ENCODE data around the gene OR1S2.

OR1S2 gene

GRCh38 chr11:58199271-58199670 lies 4.7 kb downstream of the OR1S2 start:
- H3K36me3 ChIP-seq, result no peaks in the 10 kb centered on the region
- H3K4me3 ChIP-seq (ENCODE audit: low read depth in 1 of 2, low read length in 1 of 2), result no peak overlapping the region
- H3K27me3 ChIP-seq, result no peaks in the 10 kb centered on the region
- H3K4me1 ChIP-seq (ENCODE audit: control insufficient read depth in 1 of 2, insufficient read depth in 1 of 2, low read depth in 1 of 2, low read length in 1 of 2), result no peaks in the 10 kb centered on the region
- TF ChIP-seq, protein P1, sequence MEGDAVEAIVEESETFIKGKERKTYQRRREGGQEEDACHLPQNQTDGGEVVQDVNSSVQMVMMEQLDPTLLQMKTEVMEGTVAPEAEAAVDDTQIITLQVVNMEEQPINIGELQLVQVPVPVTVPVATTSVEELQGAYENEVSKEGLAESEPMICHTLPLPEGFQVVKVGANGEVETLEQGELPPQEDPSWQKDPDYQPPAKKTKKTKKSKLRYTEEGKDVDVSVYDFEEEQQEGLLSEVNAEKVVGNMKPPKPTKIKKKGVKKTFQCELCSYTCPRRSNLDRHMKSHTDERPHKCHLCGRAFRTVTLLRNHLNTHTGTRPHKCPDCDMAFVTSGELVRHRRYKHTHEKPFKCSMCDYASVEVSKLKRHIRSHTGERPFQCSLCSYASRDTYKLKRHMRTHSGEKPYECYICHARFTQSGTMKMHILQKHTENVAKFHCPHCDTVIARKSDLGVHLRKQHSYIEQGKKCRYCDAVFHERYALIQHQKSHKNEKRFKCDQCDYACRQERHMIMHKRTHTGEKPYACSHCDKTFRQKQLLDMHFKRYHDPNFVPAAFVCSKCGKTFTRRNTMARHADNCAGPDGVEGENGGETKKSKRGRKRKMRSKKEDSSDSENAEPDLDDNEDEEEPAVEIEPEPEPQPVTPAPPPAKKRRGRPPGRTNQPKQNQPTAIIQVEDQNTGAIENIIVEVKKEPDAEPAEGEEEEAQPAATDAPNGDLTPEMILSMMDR (IDR thresholded peaks at IDR 0.05), result no peak
- H3K9me3 ChIP-seq, result no peaks in the 10 kb centered on the region
- no peak overlapping the region for H3K27ac ChIP-seq

DNA sequence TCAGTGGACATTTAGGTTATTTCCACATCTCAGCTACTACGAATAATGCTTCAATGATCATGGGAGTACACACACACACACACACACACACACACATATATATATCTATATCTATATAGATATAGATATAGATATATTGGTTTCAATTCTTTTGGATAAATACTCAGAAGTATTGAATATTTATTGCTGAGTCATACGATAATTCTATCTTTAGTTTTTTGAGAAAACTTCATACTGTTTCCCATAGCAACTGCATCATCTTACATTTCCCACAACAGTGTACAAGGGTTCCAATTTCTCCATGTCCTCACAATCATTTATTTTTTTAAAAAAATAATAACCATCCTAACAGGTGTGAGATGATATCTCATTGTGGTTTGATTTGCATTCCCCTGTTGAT lies 8.0 kb downstream of the OR1S2 start:
- TF ChIP-seq, protein P1 (IDR thresholded peaks at IDR 0.05), result no peak
- H3K9me3 ChIP-seq, result no peaks in the 10 kb centered on the region
- H3K4me1 ChIP-seq (ENCODE audit: control insufficient read depth in 1 of 2, insufficient read depth in 1 of 2, low read depth in 1 of 2, low read length in 1 of 2), result no peaks in the 10 kb centered on the region
- no peak overlapping the region for H3K4me3 ChIP-seq (ENCODE audit: low read depth in 1 of 2, low read length in 1 of 2)
- no peaks in the 10 kb centered on the region for H3K27me3 ChIP-seq
- no peak overlapping the region for H3K27ac ChIP-seq
- H3K36me3 ChIP-seq, result no peaks in the 10 kb centered on the region

GRCh38 chr11:58193391-58193790 lies 10.6 kb downstream of the OR1S2 start:
- no peaks in the 10 kb centered on the region for H3K36me3 ChIP-seq
- TF ChIP-seq, protein P1 (IDR thresholded peaks at IDR 0.05), result no peak
- H3K27ac ChIP-seq, result no peak overlapping the region
- no peaks in the 10 kb centered on the region for H3K4me1 ChIP-seq (ENCODE audit: control insufficient read depth in 1 of 2, insufficient read depth in 1 of 2, low read depth in 1 of 2, low read length in 1 of 2)
- no peaks in the 10 kb centered on the region for H3K27me3 ChIP-seq
- H3K4me3 ChIP-seq (ENCODE audit: low read depth in 1 of 2, low read length in 1 of 2), result no peak overlapping the region
- H3K9me3 ChIP-seq, result no peaks in the 10 kb centered on the region

DNA sequence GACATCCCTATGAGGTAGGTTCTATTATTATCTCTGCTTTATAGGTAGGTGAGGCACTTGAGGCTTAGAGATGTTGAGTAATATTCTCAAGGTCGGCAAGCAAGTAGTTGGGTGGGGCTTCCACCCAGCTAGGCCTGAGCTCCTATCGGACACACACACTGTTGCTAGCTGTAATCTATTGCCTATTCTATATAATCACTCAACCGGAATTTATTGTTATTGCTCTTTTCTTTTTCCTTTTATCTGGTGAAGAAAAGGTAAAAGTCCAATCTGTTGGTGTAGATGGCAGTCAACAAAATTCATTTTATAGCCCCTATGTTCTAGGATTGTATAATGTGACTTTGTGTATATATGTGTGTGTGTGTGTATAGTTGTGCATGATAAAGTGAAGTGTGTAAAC lies 11.7 kb downstream of the OR1S2 start:
- Histone ChIP-seq H3K9me3 (no peaks in the 10 kb centered on the region), H3K27me3 (no peaks in the 10 kb centered on the region), H3K4me3 (ENCODE audit: low read depth in 1 of 2, low read length in 1 of 2) (no peak overlapping the region), H3K36me3 (no peaks in the 10 kb centered on the region), H3K27ac (no peak overlapping the region), H3K4me1 (ENCODE audit: control insufficient read depth in 1 of 2, insufficient read depth in 1 of 2, low read depth in 1 of 2, low read length in 1 of 2) (no peaks in the 10 kb centered on the region)
- TF ChIP-seq, protein P1 (IDR thresholded peaks at IDR 0.05), result no peak

DNA sequence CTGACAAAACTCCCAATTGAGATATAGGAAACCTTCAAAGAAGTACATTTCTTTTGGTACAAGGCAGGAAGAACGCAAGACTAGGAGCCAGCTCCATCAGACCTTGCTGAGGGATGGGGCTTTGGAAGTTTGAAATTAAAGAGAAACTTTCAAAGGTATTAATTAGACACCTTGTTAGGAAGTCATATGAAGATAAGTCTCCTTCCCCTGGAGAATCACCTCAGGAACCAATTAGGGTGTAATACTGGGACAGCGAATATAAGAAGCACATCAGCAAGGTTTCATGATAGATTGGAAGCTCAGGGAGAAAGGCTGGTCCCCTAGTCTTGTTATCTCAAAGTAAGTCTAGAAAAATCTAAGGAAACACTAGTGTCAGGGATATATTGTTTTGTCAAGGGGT lies 15.2 kb downstream of the OR1S2 start, which contains the start of gene OR9Q2:
TSS of gene OR9Q2 (plus strand) at position 301 of the 400 bp plus-strand sequence. CDS start 1,421 bp downstream, outside the sequence.
- no peaks in the 10 kb centered on the region for H3K27me3 ChIP-seq
- H3K4me3 ChIP-seq (ENCODE audit: low read depth in 1 of 2, low read length in 1 of 2), result no peak within 1 kb of the TSS
- H3K36me3 ChIP-seq, result no peaks in the 10 kb centered on the region
- TF ChIP-seq, protein P1 (IDR thresholded peaks at IDR 0.05), result no peak
- H3K27ac ChIP-seq, result no peak within 1 kb of the TSS
- no peaks in the 10 kb centered on the region for H3K4me1 ChIP-seq (ENCODE audit: control insufficient read depth in 1 of 2, insufficient read depth in 1 of 2, low read depth in 1 of 2, low read length in 1 of 2)
- no peaks in the 10 kb centered on the region for H3K9me3 ChIP-seq

- no peaks in the 10 kb centered on the region for H3K4me1 ChIP-seq (ENCODE audit: control insufficient read depth in 1 of 2, insufficient read depth in 1 of 2, low read depth in 1 of 2, low read length in 1 of 2)
- no peaks in the 10 kb centered on the region for H3K36me3 ChIP-seq
- H3K4me3 ChIP-seq (ENCODE audit: low read depth in 1 of 2, low read length in 1 of 2), result no peak overlapping the region
- no peak overlapping the region for H3K27ac ChIP-seq
- TF ChIP-seq, protein P1 (IDR thresholded peaks at IDR 0.05), result no peak
- H3K27me3 ChIP-seq, result no peaks in the 10 kb centered on the region
- no peaks in the 10 kb centered on the region for H3K9me3 ChIP-seq
Observed at GRCh38 chr11:58186938-58187337, 17.0 kb downstream of the OR1S2 start.

Data from neutrophil (primary cell).